ENCODE measurements around the gene PPCS. TPM values are rescaled to one million over a fixed set of nuclear protein-coding genes. Genes with fewer than 3 reads are reported as not detected.
"Not testable (repeated sequence)": the region's sequence is repeated elsewhere in the genome, so short reads cannot be mapped to it uniquely, and the experiment has no call there.

PPCS gene
- total RNA-seq, 1 donor = 35.6 TPM

GRCh38 chr1:42477354-42477753 lies 21.0 kb downstream of the PPCS start:
- H3K27me3 ChIP-seq (ENCODE audit: insufficient read depth, low read length) = not testable (repeated sequence)

GRCh38 chr1:42477775-42478174 lies 21.4 kb downstream of the PPCS start:
- no peaks in the 10 kb centered on the region for H3K9me3 ChIP-seq (ENCODE audit: low read depth, low read length)
- no peak overlapping the region for H3K4me3 ChIP-seq (ENCODE audit: low read length)
- no peaks in the 10 kb centered on the region for H3K27me3 ChIP-seq (ENCODE audit: insufficient read depth, low read length)
- H3K4me1 ChIP-seq (ENCODE audit: insufficient read depth, low read length) = no peaks in the 10 kb centered on the region

More at GRCh38 chr1:42477354-42477753, 21.0 kb downstream of the PPCS start:
- H3K4me1 ChIP-seq (ENCODE audit: insufficient read depth, low read length); H3K4me3 ChIP-seq (ENCODE audit: low read length); H3K9me3 ChIP-seq (ENCODE audit: low read depth, low read length): not testable (repeated sequence)

- H3K4me3 ChIP-seq (ENCODE audit: low read length) = no peak overlapping the region
- H3K27me3 ChIP-seq (ENCODE audit: insufficient read depth, low read length) = no peaks in the 10 kb centered on the region
- no peaks in the 10 kb centered on the region for H3K4me1 ChIP-seq (ENCODE audit: insufficient read depth, low read length)
- no peaks in the 10 kb centered on the region for H3K9me3 ChIP-seq (ENCODE audit: low read depth, low read length)
These were observed 23.3 kb downstream of the PPCS start for GRCh38 chr1:42479621-42480020.

GRCh38 chr1:42480921-42481320 lies 24.6 kb downstream of the PPCS start:
- no peaks in the 10 kb centered on the region for H3K4me1 ChIP-seq (ENCODE audit: insufficient read depth, low read length)
- no peaks in the 10 kb centered on the region for H3K9me3 ChIP-seq (ENCODE audit: low read depth, low read length)
- no peaks in the 10 kb centered on the region for H3K27me3 ChIP-seq (ENCODE audit: insufficient read depth, low read length)
- no peak overlapping the region for H3K4me3 ChIP-seq (ENCODE audit: low read length)

GRCh38 chr1:42482635-42483153 lies 26.4 kb downstream of the PPCS start:
- H3K4me1 ChIP-seq (ENCODE audit: insufficient read depth, low read length) = no peaks in the 10 kb centered on the region
- H3K4me3 ChIP-seq (ENCODE audit: low read length) = no peak overlapping the region
- no peaks in the 10 kb centered on the region for H3K9me3 ChIP-seq (ENCODE audit: low read depth, low read length)
- H3K27me3 ChIP-seq (ENCODE audit: insufficient read depth, low read length) = no peaks in the 10 kb centered on the region

- no peaks in the 10 kb centered on the region for H3K4me1 ChIP-seq (ENCODE audit: insufficient read depth, low read length)
- no peak overlapping the region for H3K4me3 ChIP-seq (ENCODE audit: low read length)
- H3K27me3 ChIP-seq (ENCODE audit: insufficient read depth, low read length) = no peaks in the 10 kb centered on the region
- no peaks in the 10 kb centered on the region for H3K9me3 ChIP-seq (ENCODE audit: low read depth, low read length)
These were observed 28.0 kb downstream of the PPCS start for GRCh38 chr1:42484382-42484781.

GRCh38 chr1:42490237-42490636 lies 33.9 kb downstream of the PPCS start:
- H3K4me1 ChIP-seq (ENCODE audit: insufficient read depth, low read length) = no peaks in the 10 kb centered on the region
- H3K9me3 ChIP-seq (ENCODE audit: low read depth, low read length) = no peaks in the 10 kb centered on the region
- H3K27me3 ChIP-seq (ENCODE audit: insufficient read depth, low read length) = no peaks in the 10 kb centered on the region
- H3K4me3 ChIP-seq (ENCODE audit: low read length) = no peak overlapping the region

GRCh38 chr1:42502031-42502430 lies 45.7 kb downstream of the PPCS start:
- peaks cover 28% of the 10 kb centered on the region for H3K9me3 ChIP-seq (ENCODE audit: low read depth, low read length)
- H3K4me3 ChIP-seq (ENCODE audit: low read length); H3K27me3 ChIP-seq (ENCODE audit: insufficient read depth, low read length); H3K4me1 ChIP-seq (ENCODE audit: insufficient read depth, low read length): not testable (repeated sequence)

GRCh38 chr1:42504535-42505128 lies 48.3 kb downstream of the PPCS start:
- Histone ChIP-seq H3K4me3 (ENCODE audit: low read length) (no peak overlapping the region), H3K4me1 (ENCODE audit: insufficient read depth, low read length) (no peaks in the 10 kb centered on the region), H3K9me3 (ENCODE audit: low read depth, low read length) (peaks cover 39% of the 10 kb centered on the region), H3K27me3 (ENCODE audit: insufficient read depth, low read length) (no peaks in the 10 kb centered on the region)

- no peaks in the 10 kb centered on the region for H3K4me1 ChIP-seq (ENCODE audit: insufficient read depth, low read length)
- H3K4me3 ChIP-seq (ENCODE audit: low read length) = no peak overlapping the region
- no peaks in the 10 kb centered on the region for H3K27me3 ChIP-seq (ENCODE audit: insufficient read depth, low read length)
- peaks cover 39% of the 10 kb centered on the region for H3K9me3 ChIP-seq (ENCODE audit: low read depth, low read length)
These were observed 50.2 kb downstream of the PPCS start for GRCh38 chr1:42506576-42506975.

Other genes with a start within 250 kb of the PPCS start
- gene FOXJ3, start 121.3 kb upstream of the PPCS start, total RNA-seq = 86.7 TPM
- 0.10 TPM for gene RIMKLA, start 75.8 kb upstream of the PPCS start, total RNA-seq
- 0.84 TPM for gene ZMYND12, start 521 bp upstream of the PPCS start, total RNA-seq
- gene CCDC30, start 6.7 kb downstream of the PPCS start, total RNA-seq = 2.3 TPM
- 26.1 TPM for gene PPIH, start 201.9 kb downstream of the PPCS start, total RNA-seq
- gene YBX1, start 225.9 kb downstream of the PPCS start, total RNA-seq = 446 TPM

Data from mononuclear cell (primary cell).